ENCODE results near the gene NCOA7.
"Not testable (repeated sequence)": the region's sequence is repeated elsewhere in the genome, so short reads cannot be mapped to it uniquely, and the experiment has no call there.

The NCOA7 gene

DNA sequence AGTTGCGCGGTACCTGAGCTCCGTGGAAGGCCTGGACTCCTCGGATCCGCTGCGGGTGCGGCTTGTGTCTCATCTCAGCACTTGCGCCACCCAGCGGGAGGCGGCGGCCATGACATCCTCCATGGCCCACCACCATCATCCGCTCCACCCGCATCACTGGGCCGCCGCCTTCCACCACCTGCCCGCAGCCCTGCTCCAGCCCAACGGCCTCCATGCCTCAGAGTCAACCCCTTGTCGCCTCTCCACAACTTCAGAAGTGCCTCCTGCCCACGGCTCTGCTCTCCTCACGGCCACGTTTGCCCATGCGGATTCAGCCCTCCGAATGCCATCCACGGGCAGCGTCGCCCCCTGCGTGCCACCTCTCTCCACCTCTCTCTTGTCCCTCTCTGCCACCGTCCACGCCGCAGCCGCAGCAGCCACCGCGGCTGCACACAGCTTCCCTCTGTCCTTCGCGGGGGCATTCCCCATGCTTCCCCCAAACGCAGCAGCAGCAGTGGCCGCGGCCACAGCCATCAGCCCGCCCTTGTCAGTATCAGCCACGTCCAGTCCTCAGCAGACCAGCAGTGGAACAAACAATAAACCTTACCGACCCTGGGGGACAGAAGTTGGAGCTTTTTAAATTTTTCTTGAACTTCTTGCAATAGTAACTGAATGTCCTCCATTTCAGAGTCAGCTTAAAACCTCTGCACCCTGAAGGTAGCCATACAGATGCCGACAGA is 31.4 kb upstream of the NCOA7 start:
- DNase-seq, result no peak

DNA sequence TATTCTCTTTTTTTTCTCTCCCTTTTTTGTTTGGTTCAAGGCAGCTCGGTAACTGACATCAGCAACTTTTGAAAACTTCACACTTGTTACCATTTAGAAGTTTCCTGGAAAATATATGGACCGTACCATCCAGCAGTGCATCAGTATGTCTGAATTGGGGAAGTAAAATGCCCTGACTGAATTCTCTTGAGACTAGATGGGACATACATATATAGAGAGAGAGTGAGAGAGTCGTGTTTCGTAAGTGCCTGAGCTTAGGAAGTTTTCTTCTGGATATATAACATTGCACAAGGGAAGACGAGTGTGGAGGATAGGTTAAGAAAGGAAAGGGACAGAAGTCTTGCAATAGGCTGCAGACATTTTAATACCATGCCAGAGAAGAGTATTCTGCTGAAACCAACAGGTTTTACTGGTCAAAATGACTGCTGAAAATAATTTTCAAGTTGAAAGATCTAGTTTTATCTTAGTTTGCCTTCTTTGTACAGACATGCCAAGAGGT is 30.8 kb upstream of the NCOA7 start:
- DNase-seq, result no peak

DNA sequence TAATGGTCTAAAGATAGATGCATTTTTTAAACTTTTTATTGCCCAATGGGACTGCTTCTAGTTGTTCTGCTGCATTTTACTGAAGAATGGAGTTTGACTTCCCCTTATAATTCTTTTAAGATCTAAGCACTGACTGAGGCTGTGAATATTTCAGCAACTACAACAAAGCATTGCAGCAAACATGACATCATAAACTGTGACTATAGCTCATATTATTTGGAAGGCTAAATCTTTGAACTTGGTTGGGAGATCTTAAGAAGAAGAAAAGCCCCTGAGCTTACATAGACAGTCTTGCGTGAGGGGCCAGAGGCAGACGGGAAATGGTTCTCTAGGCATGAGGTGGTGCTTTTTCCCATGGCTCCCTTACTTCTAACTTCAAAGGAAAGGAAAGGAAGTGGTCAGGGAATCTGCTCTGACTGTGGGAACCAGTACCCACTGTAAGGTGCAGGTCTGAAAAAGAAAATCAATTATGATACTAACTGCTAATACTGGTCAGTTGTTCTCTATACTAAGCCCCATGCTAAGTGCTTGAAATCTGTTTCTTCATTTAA is 26.6 kb upstream of the NCOA7 start:
- no peak for DNase-seq

DNA sequence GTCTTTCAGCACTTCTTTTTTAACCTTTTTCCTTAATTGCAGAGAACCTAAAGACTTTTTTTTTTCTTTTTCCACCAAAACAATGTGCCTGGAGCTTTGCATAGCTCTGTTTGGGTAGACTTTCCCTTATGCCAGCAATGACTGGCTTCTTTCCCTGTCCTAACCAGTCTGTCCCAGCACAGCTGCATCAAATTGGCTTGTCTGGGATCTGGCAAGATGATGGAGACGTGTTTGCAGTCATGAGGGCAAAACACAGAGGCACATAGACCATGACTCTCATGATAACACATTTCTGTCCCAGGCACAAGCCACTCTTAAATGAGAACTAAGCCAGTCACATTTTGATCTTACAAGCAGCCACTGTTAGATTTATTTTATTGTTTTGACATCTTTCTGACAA is 24.8 kb upstream of the NCOA7 start:
- DNase-seq, result no peak

DNA sequence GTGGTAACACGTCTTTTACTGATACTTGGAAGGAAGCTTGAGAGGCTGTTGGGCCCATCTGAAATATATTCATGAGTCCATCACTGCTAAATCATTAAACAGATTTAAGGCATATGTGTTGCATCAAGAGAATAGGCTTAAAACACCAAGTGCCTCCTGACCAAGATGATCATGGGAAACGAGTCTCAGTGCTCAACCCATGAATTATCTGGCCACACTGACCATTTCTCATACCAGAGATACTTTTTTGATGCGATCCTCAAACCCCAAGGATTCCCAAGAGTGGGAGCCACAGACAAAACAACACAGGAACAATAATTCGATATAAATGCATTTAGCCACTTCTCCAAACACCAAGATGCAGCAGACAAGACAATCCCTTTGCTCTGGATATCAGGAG is 24.1 kb upstream of the NCOA7 start:
- DNase-seq, result no peak

DNA sequence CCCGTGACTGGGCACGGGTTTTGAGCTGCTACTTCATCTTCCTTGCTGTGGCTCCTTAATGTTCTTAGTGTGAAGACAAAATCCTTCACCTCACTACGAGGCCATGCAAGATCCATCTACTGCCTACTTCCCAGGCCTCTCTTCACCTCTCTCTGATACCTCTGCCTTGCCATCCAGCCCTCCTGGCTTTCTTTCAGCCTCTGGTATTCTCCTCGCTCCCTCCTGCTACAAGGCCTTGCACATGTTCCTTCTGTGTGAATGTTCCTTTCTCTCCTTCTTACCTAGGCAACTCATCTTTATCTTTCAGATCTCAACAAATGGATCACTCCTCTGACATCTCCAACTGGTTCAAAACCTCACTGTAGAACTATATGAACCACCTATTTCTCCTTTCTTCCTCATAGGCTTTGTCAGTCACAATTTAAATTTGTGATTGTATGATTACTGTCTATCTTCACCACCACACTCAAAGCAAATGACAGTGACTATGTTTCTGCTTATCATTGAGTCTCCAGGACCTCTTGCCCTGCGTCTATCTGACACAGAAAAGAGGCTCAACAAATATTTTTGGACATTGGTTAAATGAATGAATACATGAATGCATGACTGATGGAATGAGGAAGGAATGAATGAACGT is 21.5 kb upstream of the NCOA7 start:
- DNase-seq, result no peak

DNA sequence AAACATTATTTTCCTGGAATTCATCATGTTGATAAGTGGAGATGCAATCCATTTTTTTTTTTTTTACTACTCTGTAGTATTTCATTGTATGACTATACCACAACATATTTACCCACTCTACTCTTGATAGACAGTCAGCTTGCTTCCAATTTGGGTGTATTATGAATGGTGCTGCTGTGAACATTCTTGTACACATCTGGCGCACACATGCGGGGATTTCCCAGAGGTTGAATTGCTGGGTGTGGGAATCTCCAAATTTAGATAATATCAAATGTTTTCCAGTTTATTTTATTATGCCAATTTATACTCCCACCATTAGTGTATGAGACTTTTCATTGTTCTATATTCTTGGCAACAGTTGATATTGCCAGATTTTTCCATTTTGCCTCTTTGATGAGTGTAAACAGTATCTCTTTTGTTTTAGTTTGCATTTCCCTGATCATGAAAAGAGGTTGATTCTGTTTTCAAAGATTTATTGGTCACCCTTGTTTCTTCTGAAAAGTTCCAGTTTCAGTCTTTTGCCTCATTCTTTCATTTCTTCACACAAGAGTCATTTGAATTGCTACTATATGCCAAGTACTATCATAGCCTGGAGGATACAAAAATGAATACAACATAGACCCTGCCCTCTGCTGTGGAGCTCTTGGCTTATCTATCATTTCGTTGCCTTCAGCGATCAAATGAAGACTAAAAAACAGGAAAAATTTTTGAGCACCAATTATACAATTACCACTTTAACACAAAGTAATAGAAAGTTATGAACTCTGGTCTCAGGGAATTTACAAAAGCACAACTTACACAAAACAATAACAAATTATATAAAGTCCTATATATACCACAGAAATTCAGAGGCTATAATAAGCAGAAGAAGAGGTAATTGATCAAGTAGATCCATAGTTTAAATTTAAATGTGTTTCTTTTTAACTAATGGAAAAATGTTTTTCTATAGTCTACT is 17.1 kb upstream of the NCOA7 start:
- peak; percentile 56 for DNase-seq

DNA sequence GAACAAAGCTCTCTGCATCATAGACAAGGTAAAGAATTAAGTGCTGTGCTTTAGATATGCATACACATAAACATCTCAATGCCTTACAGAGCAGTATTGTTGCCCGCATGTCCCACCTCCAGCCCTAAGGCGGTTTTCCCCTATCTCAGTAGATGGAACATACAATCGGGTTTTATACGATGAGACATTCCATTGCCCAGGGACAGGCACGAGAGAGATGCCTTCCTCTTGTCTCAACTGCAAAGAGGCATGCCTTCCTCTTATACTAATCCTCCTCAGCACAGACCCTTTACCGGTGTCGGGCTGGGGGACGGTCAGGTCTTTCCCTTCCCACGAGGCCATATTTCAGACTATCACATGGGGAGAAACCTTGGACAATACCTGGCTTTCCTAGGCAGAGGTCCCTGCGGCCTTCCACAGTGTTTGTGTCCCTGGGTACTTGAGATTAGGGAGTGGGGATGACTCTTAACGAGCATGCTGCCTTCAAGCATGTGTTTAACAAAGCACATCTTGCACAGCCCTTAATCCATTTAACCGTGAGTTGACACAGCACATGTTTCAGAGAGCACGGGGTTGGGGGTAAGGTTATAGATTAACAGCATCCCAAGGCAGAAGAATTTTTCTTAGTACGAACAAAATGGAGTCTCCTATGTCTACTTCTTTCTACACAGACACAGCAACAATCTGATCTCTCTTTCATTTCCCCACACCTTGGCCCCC is 14.5 kb upstream of the NCOA7 start:
- DNase-seq, result not testable (repeated sequence)

DNA sequence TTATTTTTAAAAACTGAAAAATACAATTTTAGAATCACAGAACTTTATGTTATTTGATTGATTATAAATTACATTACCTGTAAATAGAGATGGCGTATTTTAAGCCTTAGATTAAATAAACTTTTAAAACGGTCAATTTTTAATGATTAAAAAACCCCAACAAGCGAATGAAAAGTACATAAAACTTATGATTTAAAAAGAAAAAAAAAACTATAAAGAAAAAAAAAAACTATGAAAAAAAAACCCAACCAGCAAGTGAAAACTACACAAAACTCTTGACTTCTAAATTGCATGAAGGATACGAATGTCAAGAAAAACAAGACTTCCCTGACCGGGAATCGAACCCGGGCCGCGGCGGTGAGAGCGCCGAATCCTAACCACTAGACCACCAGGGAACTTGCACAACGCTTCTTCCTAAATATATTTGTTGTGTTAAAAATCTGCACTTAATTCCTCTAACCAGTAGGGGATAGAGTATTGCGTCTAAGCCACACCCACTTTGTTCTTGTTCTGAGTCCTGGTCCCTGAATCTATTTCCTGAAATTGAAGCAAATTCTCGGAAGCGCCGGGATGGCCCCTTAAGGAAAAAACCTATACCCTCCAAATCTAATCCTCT is 10.7 kb upstream of the NCOA7 start:
- DNase-seq, result peak; percentile 91

DNA sequence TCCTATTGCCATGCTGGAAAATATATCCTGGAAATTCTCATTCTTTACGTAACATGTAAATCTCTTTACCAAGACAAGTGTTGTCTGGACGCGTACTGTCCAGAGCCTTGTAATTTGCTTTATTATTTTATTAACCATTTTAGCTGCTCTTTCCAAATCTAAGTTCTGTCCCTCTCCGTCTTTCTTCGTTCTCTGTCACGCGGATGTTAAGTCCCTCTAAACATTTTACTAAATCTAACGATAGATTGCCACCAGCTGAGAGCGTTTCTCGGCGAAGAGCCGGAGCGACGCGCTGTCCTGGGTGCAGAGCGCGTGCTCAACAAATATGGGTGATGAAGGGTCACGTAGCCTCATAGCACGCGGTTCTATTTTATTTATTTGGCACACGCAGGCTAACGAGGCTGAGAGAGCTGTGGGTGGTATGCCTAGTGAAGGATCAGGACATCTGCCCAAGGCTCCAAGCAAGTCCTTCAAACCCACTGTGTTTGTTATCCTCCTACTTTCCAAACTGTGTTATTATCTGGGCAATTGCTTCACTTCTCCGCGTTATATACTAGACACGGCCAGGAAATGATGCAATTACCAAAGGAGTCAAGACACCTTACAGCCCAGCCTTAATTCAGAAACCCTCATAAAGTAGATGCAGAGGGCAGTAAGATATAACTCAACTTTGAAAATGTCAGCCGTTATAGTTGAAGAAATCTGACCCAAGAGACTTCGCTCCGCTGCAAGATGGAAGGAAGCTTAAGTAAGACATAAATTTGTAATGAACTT is 10.0 kb upstream of the NCOA7 start:
- DNase-seq, result peak; percentile 74

DNA sequence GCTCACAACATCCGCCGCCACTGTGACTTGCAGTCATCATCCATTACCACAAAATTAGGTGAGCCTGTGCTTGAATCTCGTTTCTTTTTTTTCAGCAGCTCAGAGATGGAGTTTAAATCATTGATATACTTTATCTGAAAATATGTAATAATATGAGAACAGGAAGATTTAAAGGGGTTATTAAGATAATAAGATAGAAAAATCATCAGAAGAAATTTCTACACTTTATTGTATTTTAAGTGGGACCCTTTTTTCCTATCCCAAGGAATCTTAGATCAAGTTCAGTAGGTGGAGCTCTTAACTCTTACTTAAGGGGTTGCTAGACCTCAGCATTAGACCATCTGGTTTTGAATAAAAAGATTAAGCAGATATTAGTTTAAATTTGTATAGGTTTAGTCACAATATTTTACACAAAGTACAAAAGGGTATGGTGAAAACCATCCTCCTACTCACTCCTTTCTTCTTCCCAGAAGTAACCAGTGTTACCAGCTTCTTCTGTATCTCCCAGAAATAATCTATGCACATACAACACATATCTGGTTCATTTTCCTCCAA is 9.4 kb upstream of the NCOA7 start:
- peak; percentile 45 for DNase-seq

DNA sequence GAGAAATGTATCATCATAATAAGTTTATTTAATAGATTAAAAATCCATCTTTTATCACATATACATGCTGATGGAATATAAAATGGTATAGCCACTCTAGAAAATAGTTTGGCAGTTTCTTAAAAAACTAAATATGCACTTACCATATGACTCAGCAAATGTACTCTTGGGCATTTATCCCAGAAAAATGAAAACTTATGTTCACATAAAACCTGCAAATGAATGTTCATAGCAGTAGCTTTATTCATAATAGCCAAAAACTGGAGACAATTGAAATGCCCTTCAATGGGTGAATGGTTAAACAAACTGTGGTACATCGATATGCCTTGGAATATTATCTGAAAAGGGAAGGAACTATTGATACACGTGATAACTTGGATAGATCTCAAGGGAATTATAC is 6.4 kb upstream of the NCOA7 start:
- peak; percentile 67 for DNase-seq

DNA sequence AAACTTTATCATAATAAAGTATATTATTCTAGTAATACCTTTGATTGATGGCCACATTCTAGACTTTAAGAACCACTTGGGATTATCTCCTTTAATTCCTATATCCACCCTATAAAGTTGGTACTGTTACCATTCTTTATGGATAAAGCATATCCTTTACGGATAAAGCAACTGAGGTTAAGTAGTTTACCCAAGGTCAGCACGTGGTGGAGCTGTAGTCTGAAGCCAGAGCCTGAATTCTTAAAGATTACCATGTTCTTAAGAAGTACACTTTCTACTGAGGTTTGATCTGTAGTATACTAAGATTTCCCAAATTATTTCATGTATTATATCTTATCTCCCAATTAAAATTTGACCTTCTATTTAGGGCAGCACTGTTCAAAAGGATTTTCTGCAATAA is 3.0 kb upstream of the NCOA7 start:
- DNase-seq, result peak; percentile 12

DNA sequence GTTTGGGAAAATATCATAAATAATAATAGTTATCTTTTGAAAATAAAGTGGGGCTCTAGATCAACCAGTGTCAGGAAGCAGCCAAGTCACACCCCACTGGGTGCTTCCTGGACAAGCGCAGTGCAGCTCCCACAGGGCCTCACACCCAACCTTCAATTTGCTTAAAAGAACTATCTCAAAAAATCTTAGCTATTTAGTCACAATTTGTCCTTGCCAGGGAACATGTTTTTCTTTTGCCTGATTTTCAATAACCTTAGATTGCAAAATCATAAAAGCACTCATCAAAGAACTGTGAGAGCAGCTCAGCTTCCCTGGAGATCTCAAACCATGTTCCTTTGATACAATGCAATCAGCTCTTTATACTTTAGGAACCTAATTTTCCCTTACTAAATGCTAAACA is 1.6 kb upstream of the NCOA7 start:
- DNase-seq, result no peak

DNA sequence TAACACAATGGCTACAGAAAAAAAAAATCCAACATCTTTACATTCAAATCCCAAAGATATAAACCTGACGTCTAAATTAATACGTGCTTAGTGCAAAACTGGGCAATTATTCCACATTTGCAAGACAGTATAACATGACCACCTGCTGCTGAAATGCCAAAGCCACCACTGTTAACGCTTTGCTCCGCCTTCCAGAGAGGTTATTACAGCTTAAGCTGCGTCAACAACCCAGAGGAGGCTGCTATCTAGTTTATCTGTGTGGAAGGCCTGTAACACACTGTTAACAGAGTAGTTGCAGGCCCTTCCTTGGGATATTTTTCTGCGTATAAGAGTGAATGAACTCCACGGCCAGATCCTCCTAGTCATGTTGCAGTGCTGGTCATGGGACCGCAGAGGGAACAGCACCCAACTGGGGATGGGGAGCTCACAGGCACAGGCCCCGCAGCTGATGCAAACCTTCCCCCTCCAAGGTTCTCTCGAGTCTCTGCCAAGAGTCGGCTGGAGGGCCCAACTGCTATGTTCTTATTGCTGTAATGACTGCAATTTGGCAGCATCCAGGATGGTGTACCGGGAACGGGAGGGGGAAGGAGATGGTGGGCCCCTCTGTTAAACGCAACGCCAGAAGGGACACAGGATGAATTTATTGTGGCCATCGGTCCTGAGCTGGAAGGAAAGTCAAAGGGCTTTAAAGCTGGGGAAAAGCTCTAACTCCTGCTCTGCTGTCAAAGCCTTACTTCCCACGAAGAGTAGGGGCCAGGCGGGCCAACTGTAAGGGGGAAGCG is 993 bp upstream of the NCOA7 start:
- DNase-seq, result peak; percentile 7

DNA sequence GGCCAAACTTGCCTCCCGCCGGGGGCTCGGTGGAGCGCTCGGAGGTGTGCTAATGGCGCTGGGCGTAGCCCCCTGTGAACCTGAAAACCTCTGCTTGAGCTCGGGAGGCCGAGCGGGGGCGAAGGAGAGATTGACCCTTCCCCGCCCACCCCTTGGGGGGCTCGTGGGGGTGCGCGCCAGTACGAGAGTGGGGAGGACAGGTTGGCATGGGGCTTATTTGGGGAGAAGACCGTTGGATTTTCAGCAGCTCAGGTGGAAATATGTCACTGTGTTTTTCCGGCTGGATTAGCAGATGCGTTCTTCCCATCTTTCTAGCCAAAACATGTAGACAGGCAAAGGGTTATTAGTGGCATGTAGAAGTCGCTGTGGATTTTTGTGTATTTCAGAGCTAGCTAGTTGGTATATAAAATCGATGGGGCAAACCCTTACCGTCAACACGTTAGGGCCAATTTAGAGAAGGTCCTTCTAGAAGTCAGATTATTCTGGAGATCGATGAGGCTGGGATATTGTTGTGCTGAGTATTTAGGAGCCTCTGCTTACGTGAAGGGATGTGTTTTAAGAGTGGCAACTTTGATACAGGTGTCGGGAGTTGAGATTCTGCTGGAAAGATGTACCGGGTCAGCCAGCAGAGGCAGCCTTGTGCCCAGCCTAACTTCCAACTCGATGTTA is 525 bp downstream of the NCOA7 start:
- DNase-seq, result peak; percentile 59

DNA sequence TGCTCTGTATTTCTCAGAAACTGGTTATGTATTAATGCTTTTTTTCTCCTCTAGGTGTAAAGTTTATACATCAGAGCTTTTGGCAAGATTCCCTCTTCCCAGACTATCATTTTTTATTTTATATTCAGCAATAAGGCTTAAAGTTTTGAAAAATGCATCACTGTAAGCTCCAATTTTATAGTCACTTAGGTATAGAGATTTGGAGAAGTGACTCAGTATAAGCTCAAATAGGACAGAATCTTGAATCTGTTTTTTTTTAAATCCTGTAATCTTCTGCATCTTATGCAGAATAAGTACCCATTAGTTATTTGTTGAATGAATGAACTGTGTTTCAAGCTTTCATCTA is 1.0 kb downstream of the NCOA7 start:
- DNase-seq, result no peak

DNA sequence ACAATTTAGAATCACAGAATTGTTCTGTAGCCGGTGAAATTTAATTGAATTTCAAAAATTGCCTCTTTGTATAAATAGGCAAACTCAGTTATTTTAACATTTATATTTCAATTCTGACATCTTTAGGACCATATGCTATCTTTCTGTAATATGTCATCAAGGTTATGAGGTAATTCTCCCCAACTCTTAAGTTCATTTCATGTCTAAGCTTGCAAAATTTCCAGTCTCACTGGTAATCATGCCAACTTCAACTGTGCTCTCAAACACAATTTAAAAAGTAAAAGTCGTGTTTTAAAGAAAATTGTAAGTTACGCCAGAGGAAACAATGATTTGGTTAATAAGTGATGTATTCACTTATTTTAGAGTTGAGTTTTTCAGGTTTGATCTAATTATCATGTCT is 1.4 kb downstream of the NCOA7 start:
- DNase-seq, result no peak

DNA sequence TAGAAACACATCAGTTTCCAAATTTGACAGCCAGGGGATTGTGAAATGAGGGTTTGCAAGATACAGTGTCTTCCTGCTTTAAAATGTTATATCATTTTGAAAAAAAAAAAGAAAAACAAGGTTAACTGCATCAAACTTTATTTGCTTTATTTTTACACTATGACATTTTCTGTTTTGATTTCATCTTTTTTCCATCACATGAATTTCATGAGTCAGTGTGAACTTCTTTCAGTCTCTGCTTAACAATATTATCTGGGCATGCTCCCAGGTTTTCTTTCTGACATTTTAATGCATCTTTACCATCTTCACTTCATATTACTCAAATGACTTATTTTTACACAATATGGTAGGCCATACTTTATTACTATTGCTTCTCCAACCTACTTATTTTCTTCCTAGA is 1.9 kb downstream of the NCOA7 start:
- peak; percentile 58 for DNase-seq

DNA sequence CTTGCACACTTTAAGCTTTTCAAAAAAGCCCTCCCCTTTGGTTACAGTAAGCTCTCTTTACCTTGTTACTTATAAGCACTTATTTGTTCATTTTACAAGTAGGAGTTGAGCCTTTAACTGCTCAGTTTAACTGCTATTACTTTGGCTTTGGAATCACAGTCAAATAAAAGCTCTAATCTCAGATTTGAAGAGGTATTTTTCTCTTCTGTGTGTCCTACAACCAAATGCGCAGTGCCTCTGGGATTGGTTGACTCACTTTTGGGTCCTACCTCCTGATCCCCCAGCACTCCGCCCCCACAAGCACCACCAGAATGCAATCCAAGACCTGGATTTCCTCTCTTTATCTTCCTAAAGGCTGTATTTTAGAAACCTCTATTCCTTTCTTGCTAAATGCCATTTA is 2.5 kb downstream of the NCOA7 start:
- no peak for DNase-seq
